Epithelial cell of prostate (primary cell): ENCODE data around the gene AAK1.
"Not testable (repeated sequence)": the region's sequence is repeated elsewhere in the genome, so short reads cannot be mapped to it uniquely, and the experiment has no call there.

Experiments
- DNase-seq: peaks from one replicate; pipeline ENCODE4 v3.0.0-alpha.2; 2011; ENCODE audit warnings: low read depth, low spot score
- H3K27ac ChIP-seq: fragments of 450-650 bp; 2 replicates; pipeline ENCODE4 v1.5.1; 2017; ENCODE audit warnings: mild to moderate bottlenecking

AAK1 gene

GRCh38 chr2:69553991-69554390, 89.5 kb downstream of the AAK1 start:
- no peak for DNase-seq
- H3K27ac ChIP-seq, result no peak overlapping the region

- DNase-seq, result not testable (repeated sequence)
- H3K27ac ChIP-seq, result peak overlapping the region; percentile 23
Observed at GRCh38 chr2:69550511-69550910, 93.0 kb downstream of the AAK1 start.

GRCh38 chr2:69549421-69549820, 94.1 kb downstream of the AAK1 start:
- H3K27ac ChIP-seq, result peak overlapping the region; percentile 23
- DNase-seq, result no peak

GRCh38 chr2:69547984-69548715, 95.4 kb downstream of the AAK1 start:
- no peak overlapping the region for H3K27ac ChIP-seq
- DNase-seq, result no peak

GRCh38 chr2:69546646-69547045, 96.9 kb downstream of the AAK1 start:
- H3K27ac ChIP-seq, result no peak overlapping the region
- DNase-seq, result no peak

- DNase-seq, result no peak
- H3K27ac ChIP-seq, result no peak overlapping the region
Observed at GRCh38 chr2:69545477-69545932, 98.0 kb downstream of the AAK1 start.

- no peak for DNase-seq
- H3K27ac ChIP-seq, result no peak overlapping the region
Observed at GRCh38 chr2:69544951-69545350, 98.6 kb downstream of the AAK1 start.

GRCh38 chr2:69539549-69539908, 104.0 kb downstream of the AAK1 start:
- DNase-seq, result no peak
- no peak overlapping the region for H3K27ac ChIP-seq

GRCh38 chr2:69538872-69539548, 104.5 kb downstream of the AAK1 start:
- no peak overlapping the region for H3K27ac ChIP-seq
- no peak for DNase-seq

GRCh38 chr2:69538249-69538648, 105.3 kb downstream of the AAK1 start:
- no peak for DNase-seq
- no peak overlapping the region for H3K27ac ChIP-seq

GRCh38 chr2:69535817-69536241, 107.7 kb downstream of the AAK1 start:
- DNase-seq, result no peak
- H3K27ac ChIP-seq, result no peak overlapping the region

- H3K27ac ChIP-seq, result no peak overlapping the region
- DNase-seq, result no peak
Observed at GRCh38 chr2:69531186-69531585, 112.4 kb downstream of the AAK1 start.

- DNase-seq, result no peak
- H3K27ac ChIP-seq, result no peak overlapping the region
Observed at GRCh38 chr2:69529480-69529879, 114.1 kb downstream of the AAK1 start.

GRCh38 chr2:69525261-69525660, 118.3 kb downstream of the AAK1 start:
- no peak for DNase-seq
- peak overlapping the region; percentile 4 for H3K27ac ChIP-seq

GRCh38 chr2:69524799-69525198, 118.7 kb downstream of the AAK1 start:
- no peak for DNase-seq
- H3K27ac ChIP-seq, result peak overlapping the region; percentile 4

- no peak for DNase-seq
- H3K27ac ChIP-seq, result no peak overlapping the region
Observed at GRCh38 chr2:69521747-69522146, 121.8 kb downstream of the AAK1 start.

GRCh38 chr2:69518841-69519240, 124.7 kb downstream of the AAK1 start:
- H3K27ac ChIP-seq, result peak overlapping the region; percentile 92
- DNase-seq, result peak; percentile 98

GRCh38 chr2:69517410-69517809, 126.1 kb downstream of the AAK1 start:
- H3K27ac ChIP-seq, result peak overlapping the region; percentile 92
- no peak for DNase-seq

- peak overlapping the region; percentile 2 for H3K27ac ChIP-seq
- no peak for DNase-seq
Observed at GRCh38 chr2:69514819-69515218, 128.7 kb downstream of the AAK1 start.

GRCh38 chr2:69514406-69514805, 129.1 kb downstream of the AAK1 start:
- DNase-seq, result no peak
- H3K27ac ChIP-seq, result peak overlapping the region; percentile 2

GRCh38 chr2:69512446-69512845, 131.1 kb downstream of the AAK1 start:
- DNase-seq, result no peak
- no peak overlapping the region for H3K27ac ChIP-seq

GRCh38 chr2:69510204-69510603, 133.3 kb downstream of the AAK1 start:
- DNase-seq, result no peak
- H3K27ac ChIP-seq, result no peak overlapping the region
